Measurements from ENCODE around the gene MOV10L1. TPM values are rescaled to one million over a fixed set of nuclear protein-coding genes. Genes with fewer than 3 reads are reported as not detected.
A peak's percentile ranks its signal among the peaks of the same experiment; 100 is the strongest.

The MOV10L1 gene
- total RNA-seq, 6 experiments from 2014 or later, result 0.21 to 0.31 (median 0.24) TPM; not detected in 2

DNA sequence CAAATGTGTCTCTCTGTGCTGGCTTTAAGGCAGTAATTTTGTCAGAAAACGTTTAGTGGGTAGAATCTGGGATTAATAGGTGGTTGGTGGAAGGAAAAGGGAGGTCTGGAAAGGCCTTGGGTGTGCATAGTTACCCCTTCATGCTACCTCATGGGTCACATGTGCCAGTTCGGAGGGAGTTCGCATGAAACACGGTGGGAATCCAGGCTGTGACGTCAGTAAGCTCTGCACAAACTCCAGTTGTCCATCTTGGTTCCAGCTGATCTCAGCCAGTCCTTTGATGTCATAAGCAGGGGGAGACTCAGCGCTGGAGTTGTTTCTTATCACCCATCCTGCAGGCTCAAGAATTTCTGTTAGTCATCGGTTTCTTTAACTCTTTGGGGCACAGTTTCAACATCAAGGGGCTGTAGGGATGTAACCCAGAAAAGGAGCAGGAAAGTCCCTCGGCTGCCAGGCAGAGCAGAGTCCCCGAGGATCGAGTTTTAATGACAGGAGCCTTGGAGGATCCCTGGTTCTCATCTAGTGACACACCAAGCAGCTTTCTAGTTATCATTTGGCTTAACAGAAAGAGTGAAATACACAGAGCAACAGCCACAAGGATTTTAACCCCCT lies 28.9 kb downstream of the MOV10L1 start:
- H3K27me3 ChIP-seq, result no peaks in the 10 kb centered on the region
- no peaks in the 10 kb centered on the region for H3K36me3 ChIP-seq
- H3K9me3 ChIP-seq, result no peaks in the 10 kb centered on the region
- intact Hi-C loops (cut with DNase I), result no loop called here
- ATAC-seq (peak in 2 of 4 donors; percentile 7 to 16), DNase-seq (no peak)
- H3K4me1 ChIP-seq, result peaks cover 0 to 11% (median 0%) of the 10 kb centered on the region in 4 donors
- TF ChIP-seq POLR2A (IDR thresholded peaks at IDR 0.05), result no peak
- TF ChIP-seq, protein P1, sequence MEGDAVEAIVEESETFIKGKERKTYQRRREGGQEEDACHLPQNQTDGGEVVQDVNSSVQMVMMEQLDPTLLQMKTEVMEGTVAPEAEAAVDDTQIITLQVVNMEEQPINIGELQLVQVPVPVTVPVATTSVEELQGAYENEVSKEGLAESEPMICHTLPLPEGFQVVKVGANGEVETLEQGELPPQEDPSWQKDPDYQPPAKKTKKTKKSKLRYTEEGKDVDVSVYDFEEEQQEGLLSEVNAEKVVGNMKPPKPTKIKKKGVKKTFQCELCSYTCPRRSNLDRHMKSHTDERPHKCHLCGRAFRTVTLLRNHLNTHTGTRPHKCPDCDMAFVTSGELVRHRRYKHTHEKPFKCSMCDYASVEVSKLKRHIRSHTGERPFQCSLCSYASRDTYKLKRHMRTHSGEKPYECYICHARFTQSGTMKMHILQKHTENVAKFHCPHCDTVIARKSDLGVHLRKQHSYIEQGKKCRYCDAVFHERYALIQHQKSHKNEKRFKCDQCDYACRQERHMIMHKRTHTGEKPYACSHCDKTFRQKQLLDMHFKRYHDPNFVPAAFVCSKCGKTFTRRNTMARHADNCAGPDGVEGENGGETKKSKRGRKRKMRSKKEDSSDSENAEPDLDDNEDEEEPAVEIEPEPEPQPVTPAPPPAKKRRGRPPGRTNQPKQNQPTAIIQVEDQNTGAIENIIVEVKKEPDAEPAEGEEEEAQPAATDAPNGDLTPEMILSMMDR (IDR thresholded peaks at IDR 0.05), result no peak
- H3K27ac ChIP-seq, result no peak overlapping the region
- H3K4me3 ChIP-seq, result no peak overlapping the region
- WGBS (ENCODE audit: insufficient coverage, low coverage, low lambda C conversion rate, missing lambda C conversion rate), result 58% methylated on average over 6 of the region's 10 CpGs

DNA sequence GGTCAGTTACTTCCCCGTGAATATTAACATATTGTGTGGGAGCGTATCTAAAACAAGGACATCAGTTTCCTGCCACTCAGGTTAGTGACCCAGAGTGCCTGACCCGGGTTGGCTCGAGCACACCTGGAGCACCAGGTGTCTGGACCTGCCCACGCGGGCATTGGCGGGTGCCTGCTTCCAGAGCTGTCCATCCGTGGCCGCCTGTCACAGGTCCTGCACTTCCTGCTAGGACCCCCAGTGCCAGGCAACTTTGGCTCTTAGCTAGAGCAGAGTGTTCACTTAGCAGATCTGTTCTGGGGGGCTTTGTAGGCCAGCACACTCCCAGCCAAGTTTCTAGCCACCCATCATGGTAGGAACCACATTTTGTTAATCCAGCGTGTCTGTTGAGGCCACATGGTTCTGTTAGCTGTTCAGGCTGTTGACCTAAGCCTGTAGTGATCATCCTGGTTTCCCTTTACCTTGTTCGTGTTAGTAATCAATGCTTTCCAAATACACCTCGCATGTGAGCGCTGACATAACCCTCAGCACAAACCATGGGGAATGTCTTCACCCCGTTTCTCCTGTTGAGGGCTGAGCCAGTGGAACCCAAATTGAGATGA lies 29.5 kb downstream of the MOV10L1 start:
- ATAC-seq (peak; percentile 48 to 70 (median 61)), DNase-seq (no peak)
- no peak for TF ChIP-seq POLR2A (IDR thresholded peaks at IDR 0.05)
- TF ChIP-seq, protein P1 (IDR thresholded peaks at IDR 0.05), result no peak
- no peaks in the 10 kb centered on the region for H3K36me3 ChIP-seq
- no peak overlapping the region for H3K27ac ChIP-seq
- intact Hi-C loops (cut with DNase I), result no loop called here
- no peaks in the 10 kb centered on the region for H3K27me3 ChIP-seq
- no peaks in the 10 kb centered on the region for H3K9me3 ChIP-seq
- 17% methylated on average over 8 of the region's 14 CpGs for WGBS (ENCODE audit: insufficient coverage, low coverage, low lambda C conversion rate, missing lambda C conversion rate)
- H3K4me1 ChIP-seq, result peaks cover 0 to 11% (median 0%) of the 10 kb centered on the region in 4 donors
- H3K4me3 ChIP-seq, result no peak overlapping the region

DNA sequence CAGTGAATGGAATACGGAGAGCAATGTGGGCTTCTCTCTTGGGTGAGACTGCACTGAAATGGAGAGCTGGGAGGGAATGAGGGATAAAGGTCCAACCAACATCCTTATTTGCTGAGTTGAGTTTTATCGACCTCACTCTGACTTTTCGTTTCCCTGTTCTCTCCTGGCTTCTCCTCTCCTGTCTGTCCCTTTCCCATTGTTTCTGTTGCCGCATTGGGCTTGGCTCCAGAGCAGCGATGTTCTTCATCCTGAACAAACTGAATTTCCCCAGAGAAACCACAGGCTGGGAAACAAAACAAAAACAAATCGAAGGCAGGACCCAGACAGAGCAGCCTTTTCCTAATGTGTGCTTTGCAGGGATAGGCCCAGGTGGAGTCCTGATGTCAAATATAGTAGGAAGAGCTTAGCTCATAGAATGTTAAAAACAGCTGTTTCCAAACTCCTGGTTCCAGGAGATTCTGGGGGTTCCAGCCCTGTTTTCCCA lies 30.0 kb downstream of the MOV10L1 start:
- WGBS (ENCODE audit: insufficient coverage, low coverage, low lambda C conversion rate, missing lambda C conversion rate), result 22% methylated on average over 6 of the region's 6 CpGs
- H3K27ac ChIP-seq, result peak overlapping the region in 1 of 3 donors; percentile 13
- H3K27me3 ChIP-seq, result no peaks in the 10 kb centered on the region
- H3K9me3 ChIP-seq, result no peaks in the 10 kb centered on the region
- intact Hi-C loops (cut with DNase I), result no loop called here
- H3K36me3 ChIP-seq, result no peaks in the 10 kb centered on the region
- H3K4me1 ChIP-seq, result peaks cover 0 to 11% (median 0%) of the 10 kb centered on the region in 4 donors
- no peak overlapping the region for H3K4me3 ChIP-seq
- peak; percentile 27 to 66 (median 62) for ATAC-seq
- DNase-seq, result no peak
- TF ChIP-seq, protein P1 (IDR thresholded peaks at IDR 0.05), result no peak
- no peak for TF ChIP-seq POLR2A (IDR thresholded peaks at IDR 0.05)

DNA sequence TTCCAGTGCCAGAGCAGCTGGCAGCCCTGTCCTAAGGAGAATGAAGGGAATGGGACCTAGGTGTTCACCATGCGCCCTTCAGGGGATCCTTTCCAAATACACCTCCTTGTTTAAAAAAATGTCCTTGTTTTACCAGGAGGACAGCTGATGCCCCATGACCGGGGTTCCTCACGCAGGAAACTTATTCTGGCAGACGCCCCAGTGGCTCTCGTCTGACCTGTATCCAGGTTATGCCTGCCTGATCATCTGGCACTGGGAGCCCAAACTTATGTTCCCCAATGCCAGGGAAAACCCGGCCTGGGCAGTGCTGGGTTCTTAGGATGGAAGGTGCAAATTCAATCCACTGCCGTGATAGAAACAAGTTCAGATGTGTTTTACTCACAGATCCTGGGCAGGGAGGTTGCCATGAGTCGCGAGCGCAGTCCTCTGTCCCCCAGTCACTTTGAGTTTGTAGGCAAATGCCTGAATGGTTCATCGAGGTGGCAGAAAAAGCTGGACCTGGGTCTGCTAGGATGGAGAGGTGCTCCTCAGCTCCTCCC lies 31.5 kb downstream of the MOV10L1 start:
- DNase-seq (peak in 1 of 3 donors; percentile 52), ATAC-seq (peak in 2 of 4 donors; percentile 24 to 41)
- H3K9me3 ChIP-seq, result no peaks in the 10 kb centered on the region
- WGBS (ENCODE audit: insufficient coverage, low coverage, low lambda C conversion rate, missing lambda C conversion rate), result 10% methylated on average over 2 of the region's 11 CpGs
- intact Hi-C loops (cut with DNase I), result no loop called here
- H3K27ac ChIP-seq, result no peak overlapping the region
- H3K4me1 ChIP-seq, result peaks cover 0 to 11% (median 0%) of the 10 kb centered on the region in 4 donors
- no peak for TF ChIP-seq POLR2A (IDR thresholded peaks at IDR 0.05)
- TF ChIP-seq, protein P1 (IDR thresholded peaks at IDR 0.05), result no peak
- H3K4me3 ChIP-seq, result no peak overlapping the region
- H3K36me3 ChIP-seq, result no peaks in the 10 kb centered on the region
- no peaks in the 10 kb centered on the region for H3K27me3 ChIP-seq
